Mononuclear cell (primary cell): ENCODE results near the gene C9orf72. TPM values are rescaled to one million over a fixed set of nuclear protein-coding genes. Genes with fewer than 3 reads are reported as not detected.

Source experiments
- H3K27me3 ChIP-seq: 2 replicates; pipeline ENCODE4 v1.6.0; 2011; ENCODE audit warnings: low read length, control low read depth; ENCODE audit not compliant: insufficient read depth
- H3K4me1 ChIP-seq: 2 replicates; pipeline ENCODE4 v1.5.1; 2011; ENCODE audit warnings: mild to moderate bottlenecking, low read length, control low read depth; ENCODE audit not compliant: insufficient read depth
- H3K4me3 ChIP-seq: 2 replicates; pipeline ENCODE4 v1.5.1; 2011; ENCODE audit warnings: mild to moderate bottlenecking, low read length, moderate library complexity
- H3K9me3 ChIP-seq: 2 replicates; pipeline ENCODE4 v1.5.1; 2011; ENCODE audit warnings: low read depth, mild to moderate bottlenecking, control low read depth, low read length
- total RNA-seq: library from RNA; depleted of rRNA; stranded (reverse); fragments of >200 nt; gene quantifications from one replicate; pipeline ENCODE4 v1.2.3, GENCODE V29; 2012

The C9orf72 gene
- total RNA-seq, 1 donor = 88.9 TPM

- Histone ChIP-seq H3K4me1 (peaks cover 47% of the 10 kb centered on the region), H3K27me3 (no peaks in the 10 kb centered on the region), H3K4me3 (no peak overlapping the region), H3K9me3 (no peaks in the 10 kb centered on the region)
Observed at GRCh38 chr9:27591093-27591492, 17.8 kb upstream of the C9orf72 start.

GRCh38 chr9:27590651-27591050 is 17.4 kb upstream of the C9orf72 start:
- peaks cover 51% of the 10 kb centered on the region for H3K4me1 ChIP-seq
- no peak overlapping the region for H3K4me3 ChIP-seq
- H3K27me3 ChIP-seq = no peaks in the 10 kb centered on the region
- H3K9me3 ChIP-seq = no peaks in the 10 kb centered on the region

DNA sequence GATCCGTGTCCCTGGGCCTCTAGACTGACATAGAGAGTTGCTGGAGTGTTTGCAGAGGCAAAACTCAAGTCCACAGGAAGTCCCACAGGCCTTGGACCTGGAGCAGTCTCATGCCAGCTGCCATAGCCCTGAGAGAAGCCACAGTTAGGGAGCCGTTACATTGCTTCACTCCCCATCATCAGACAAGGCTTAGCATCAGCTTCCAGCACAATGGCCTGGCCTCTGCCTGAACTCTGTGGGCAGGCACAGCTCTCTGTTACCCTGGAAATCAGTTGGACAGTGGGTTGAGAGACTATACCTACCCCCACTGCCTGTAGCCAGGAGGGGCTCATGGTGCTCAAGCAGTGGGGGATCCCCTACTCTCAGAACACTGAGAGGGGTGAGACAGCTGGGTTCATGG is 16.2 kb upstream of the C9orf72 start:
- peaks cover 53% of the 10 kb centered on the region for H3K4me1 ChIP-seq
- H3K27me3 ChIP-seq = no peaks in the 10 kb centered on the region
- H3K4me3 ChIP-seq = no peak overlapping the region
- H3K9me3 ChIP-seq = no peaks in the 10 kb centered on the region

- Histone ChIP-seq H3K4me1 (peaks cover 60% of the 10 kb centered on the region), H3K27me3 (no peaks in the 10 kb centered on the region), H3K4me3 (peak overlapping the region; percentile 15), H3K9me3 (no peaks in the 10 kb centered on the region)
Observed at GRCh38 chr9:27586304-27586703, 13.0 kb upstream of the C9orf72 start.

DNA sequence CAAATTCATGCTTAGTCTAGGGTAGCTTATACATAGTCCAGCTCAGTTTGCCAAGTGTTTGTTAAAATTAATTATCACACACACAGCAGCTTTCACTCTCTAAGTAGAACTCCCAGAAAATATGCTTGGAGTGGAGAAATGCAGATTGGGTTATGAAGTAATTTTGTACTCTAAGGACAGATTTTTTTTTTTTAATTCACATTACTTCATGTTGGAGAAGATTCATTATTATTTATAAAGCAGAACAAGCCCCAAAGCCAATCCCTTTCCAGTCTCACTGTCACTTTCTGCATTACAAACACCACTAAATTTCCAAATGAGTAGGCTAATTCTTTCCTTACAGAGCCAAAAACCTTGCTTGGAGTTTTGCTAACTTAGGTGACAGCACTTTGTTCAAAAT is 11.7 kb upstream of the C9orf72 start:
- H3K4me1 ChIP-seq = peaks cover 49% of the 10 kb centered on the region
- H3K4me3 ChIP-seq = no peak overlapping the region
- no peaks in the 10 kb centered on the region for H3K27me3 ChIP-seq
- H3K9me3 ChIP-seq = no peaks in the 10 kb centered on the region

GRCh38 chr9:27582794-27583193 is 9.5 kb upstream of the C9orf72 start:
- Histone ChIP-seq H3K27me3 (no peaks in the 10 kb centered on the region), H3K4me3 (no peak overlapping the region), H3K4me1 (peaks cover 31% of the 10 kb centered on the region), H3K9me3 (peaks cover 5% of the 10 kb centered on the region)

DNA sequence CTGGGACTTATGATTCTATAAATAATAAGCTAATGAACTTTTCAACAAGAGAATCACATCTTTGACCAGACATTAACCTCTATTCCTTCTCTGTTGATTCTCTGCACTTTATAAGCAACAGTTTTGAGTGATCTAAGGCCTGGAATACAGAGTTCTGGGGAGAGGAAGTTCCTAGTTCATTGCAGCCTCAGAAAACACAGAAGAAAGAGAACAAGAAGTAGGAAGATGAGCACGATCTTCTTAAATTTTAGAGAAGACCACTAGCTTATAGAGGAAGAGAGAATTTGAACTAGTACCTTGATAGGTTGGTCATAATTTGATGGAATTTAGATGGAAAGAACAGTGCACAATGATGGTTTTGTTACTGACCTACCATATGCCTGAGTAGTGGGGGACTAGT is 8.5 kb upstream of the C9orf72 start:
- Histone ChIP-seq H3K27me3 (no peaks in the 10 kb centered on the region), H3K9me3 (peaks cover 5% of the 10 kb centered on the region), H3K4me1 (peaks cover 26% of the 10 kb centered on the region), H3K4me3 (no peak overlapping the region)

GRCh38 chr9:27573634-27574590 is 631 bp upstream of the C9orf72 start:
- Histone ChIP-seq H3K4me3 (peak overlapping the region; percentile 70), H3K9me3 (peaks cover 5% of the 10 kb centered on the region), H3K27me3 (no peaks in the 10 kb centered on the region), H3K4me1 (peaks cover 22% of the 10 kb centered on the region)

DNA sequence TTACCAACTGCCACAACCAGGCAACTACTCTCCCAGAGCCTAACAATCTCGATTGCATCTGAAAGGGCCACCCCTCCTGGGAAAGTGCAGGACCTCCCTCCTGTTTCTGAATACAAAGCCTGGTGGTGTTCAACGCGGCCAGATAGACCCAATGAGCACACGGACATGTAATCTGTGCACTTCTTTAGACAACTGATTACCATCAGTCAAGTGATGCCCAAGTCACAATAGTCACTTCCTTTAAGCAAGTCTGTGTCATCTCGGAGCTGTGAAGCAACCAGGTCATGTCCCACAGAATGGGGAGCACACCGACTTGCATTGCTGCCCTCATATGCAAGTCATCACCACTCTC is 739 bp downstream of the C9orf72 start:
- Histone ChIP-seq H3K27me3 (no peaks in the 10 kb centered on the region), H3K4me3 (peak overlapping the region; percentile 70), H3K9me3 (no peaks in the 10 kb centered on the region), H3K4me1 (peaks cover 25% of the 10 kb centered on the region)

GRCh38 chr9:27572061-27572460 is 1.2 kb downstream of the C9orf72 start:
- Histone ChIP-seq H3K4me1 (peaks cover 28% of the 10 kb centered on the region), H3K9me3 (no peaks in the 10 kb centered on the region), H3K4me3 (peak overlapping the region; percentile 70)

DNA sequence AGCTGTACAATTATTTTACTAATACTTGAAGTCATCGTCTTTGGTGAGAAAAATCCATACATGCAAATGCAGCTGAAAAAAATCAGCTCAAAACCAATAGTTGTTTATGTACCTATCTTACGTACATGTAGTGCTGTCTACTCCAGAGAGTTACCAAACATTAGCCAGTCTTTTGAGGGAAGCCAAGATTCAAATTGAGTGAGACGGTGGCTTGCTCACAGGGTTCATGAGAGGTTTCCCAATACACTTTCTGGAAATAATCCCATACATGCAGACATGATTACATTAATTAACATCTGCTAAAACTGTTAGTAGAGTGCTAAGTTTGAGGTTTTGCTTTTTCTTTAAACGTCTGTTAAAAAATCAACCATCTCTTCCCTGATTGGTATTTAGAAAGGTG is 2.3 kb downstream of the C9orf72 start:
- H3K4me1 ChIP-seq = peaks cover 34% of the 10 kb centered on the region

More at GRCh38 chr9:27572061-27572460, 1.2 kb downstream of the C9orf72 start:
- no peaks in the 10 kb centered on the region for H3K27me3 ChIP-seq

GRCh38 chr9:27569406-27569805 is 3.9 kb downstream of the C9orf72 start:
- Histone ChIP-seq H3K4me3 (no peak overlapping the region), H3K4me1 (peaks cover 40% of the 10 kb centered on the region)

More for the DNA sequence above, 2.3 kb downstream of the C9orf72 start:
- H3K27me3 ChIP-seq = no peaks in the 10 kb centered on the region
- H3K4me3 ChIP-seq = no peak overlapping the region
- no peaks in the 10 kb centered on the region for H3K9me3 ChIP-seq

GRCh38 chr9:27566118-27566517 is 7.2 kb downstream of the C9orf72 start:
- Histone ChIP-seq H3K4me1 (peaks cover 29% of the 10 kb centered on the region), H3K4me3 (no peak overlapping the region), H3K9me3 (no peaks in the 10 kb centered on the region), H3K27me3 (no peaks in the 10 kb centered on the region)

More at GRCh38 chr9:27569406-27569805, 3.9 kb downstream of the C9orf72 start:
- no peaks in the 10 kb centered on the region for H3K27me3 ChIP-seq
- no peaks in the 10 kb centered on the region for H3K9me3 ChIP-seq

DNA sequence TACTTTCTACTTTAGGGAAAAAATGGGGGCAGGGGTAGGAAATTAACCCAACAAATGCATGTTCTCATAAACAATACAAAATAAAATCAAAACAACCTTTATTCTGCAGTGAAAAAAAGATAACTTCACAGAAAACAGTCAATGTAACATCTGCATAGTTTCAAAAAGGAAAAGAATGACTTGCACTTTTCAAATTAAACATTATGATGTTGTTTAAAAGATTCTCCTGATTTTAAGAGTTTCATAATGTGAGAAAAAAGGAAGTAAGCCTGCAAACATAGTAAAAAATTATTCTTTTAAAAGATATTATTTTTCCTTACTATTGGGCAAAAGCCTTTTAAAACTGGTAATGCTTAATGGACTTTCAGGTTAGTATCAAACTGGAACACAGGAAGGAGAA is 7.6 kb downstream of the C9orf72 start:
- peaks cover 29% of the 10 kb centered on the region for H3K4me1 ChIP-seq
- H3K27me3 ChIP-seq = no peaks in the 10 kb centered on the region
- no peak overlapping the region for H3K4me3 ChIP-seq
- H3K9me3 ChIP-seq = no peaks in the 10 kb centered on the region

DNA sequence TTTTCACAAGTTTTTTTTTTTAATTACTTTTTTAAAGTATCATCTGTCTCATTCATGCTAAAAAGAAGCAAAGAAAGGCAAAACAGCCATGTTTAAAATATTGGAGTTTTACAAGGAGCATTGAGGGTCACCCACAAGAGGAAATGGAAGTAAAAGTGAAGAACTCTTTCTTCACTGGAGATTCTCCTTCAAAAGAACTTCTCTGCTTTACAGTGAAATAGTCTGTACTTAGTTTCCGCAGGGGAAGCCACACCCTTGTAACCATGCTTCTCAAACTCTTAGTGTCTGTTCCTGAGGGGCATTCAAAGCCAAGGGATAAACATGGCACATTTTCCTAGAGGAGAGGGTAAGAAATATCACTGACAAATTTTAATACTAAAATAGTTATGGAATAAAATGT is 8.6 kb downstream of the C9orf72 start:
- no peaks in the 10 kb centered on the region for H3K27me3 ChIP-seq
- peaks cover 29% of the 10 kb centered on the region for H3K4me1 ChIP-seq
- H3K9me3 ChIP-seq = no peaks in the 10 kb centered on the region
- no peak overlapping the region for H3K4me3 ChIP-seq
